ENCODE data around the gene ZNF101.

DNA sequence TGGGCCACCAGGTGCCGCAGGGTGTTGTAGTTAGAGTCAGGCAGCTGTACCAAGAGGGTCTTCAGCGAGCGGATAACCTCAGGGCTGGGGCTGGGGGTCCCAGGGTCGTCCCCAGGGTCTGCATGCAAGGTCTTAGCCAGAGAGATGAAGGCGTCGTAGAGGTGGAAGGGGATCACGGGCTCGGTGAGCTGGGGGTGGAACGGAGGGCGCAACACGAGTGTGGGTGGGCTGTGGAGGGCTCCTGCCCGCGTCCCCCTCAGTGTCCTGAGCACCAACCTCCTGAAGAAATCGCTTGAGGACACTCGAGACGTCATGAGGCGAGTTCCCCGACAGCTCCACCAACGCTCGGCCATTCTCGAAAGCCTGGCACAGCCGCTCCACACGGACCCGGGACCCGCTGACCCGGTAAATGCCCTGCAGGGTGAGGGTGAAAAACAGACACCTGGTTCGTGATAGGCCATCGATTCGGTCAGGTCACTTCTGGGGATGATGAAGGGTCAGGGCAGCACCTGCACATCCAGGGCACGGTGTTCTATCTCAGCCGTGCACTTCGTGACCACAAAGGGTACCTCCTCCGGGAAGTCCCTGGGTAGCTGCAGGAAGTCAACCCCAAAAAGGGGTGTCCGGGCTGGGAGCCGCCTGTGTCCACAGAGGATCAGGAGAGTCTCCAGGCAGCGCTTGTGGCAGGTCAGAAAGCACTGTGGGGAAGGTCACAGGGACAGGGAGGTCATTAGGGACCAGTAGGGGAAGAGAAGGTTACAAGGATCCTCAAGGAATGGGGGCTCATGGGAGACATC lies 33.9 kb upstream of the ZNF101 start:
- TF ChIP-seq, protein P1, sequence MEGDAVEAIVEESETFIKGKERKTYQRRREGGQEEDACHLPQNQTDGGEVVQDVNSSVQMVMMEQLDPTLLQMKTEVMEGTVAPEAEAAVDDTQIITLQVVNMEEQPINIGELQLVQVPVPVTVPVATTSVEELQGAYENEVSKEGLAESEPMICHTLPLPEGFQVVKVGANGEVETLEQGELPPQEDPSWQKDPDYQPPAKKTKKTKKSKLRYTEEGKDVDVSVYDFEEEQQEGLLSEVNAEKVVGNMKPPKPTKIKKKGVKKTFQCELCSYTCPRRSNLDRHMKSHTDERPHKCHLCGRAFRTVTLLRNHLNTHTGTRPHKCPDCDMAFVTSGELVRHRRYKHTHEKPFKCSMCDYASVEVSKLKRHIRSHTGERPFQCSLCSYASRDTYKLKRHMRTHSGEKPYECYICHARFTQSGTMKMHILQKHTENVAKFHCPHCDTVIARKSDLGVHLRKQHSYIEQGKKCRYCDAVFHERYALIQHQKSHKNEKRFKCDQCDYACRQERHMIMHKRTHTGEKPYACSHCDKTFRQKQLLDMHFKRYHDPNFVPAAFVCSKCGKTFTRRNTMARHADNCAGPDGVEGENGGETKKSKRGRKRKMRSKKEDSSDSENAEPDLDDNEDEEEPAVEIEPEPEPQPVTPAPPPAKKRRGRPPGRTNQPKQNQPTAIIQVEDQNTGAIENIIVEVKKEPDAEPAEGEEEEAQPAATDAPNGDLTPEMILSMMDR (IDR thresholded peaks at IDR 0.05), result no peak
- TF ChIP-seq EZH2phosphoT487 (IDR thresholded peaks at IDR 0.05), result no peak

All from neural progenitor cell (in vitro differentiated cells).